GM12878 (cell line): Measurements from ENCODE around the gene DAPK2. TPM values are rescaled to one million over a fixed set of nuclear protein-coding genes. Genes with fewer than 3 reads are reported as not detected.

ENCODE experiments used
- BCLAF1 ChIP-seq: fragments of 450-650 bp; IDR thresholded peaks from 2 replicates; pipeline ENCODE4 v1.6.1; 2017; ENCODE audit warnings: antibody characterized with exemption, mild to moderate bottlenecking, moderate library complexity
- CEBPB ChIP-seq, 2 experiments: fragments of 150-350 bp in 1 of 2; IDR thresholded peaks; 2 replicates each; pipeline ENCODE4 v1.6.1; 2012 to 2014; ENCODE audit warnings: low read depth in 2 of 2, low read length in 2 of 2, borderline replicate concordance in 1 of 2, inconsistent platforms in 1 of 2
- CTCF ChIP-seq, 3 experiments: IDR thresholded peaks in 2 of 3; conservative IDR thresholded peaks in 1 of 3; 2 replicates each; pipeline ENCODE4 v1.5.1; 2011; ENCODE audit warnings: low read depth in 3 of 3, low read length in 3 of 3, mild to moderate bottlenecking in 3 of 3, control low read depth in 2 of 3, moderate library complexity in 2 of 3, inconsistent platforms in 1 of 3, mixed read lengths in 1 of 3; ENCODE audit not compliant: control insufficient read depth in 2 of 3, insufficient read depth in 1 of 3; ENCODE audit errors: extremely low read depth in 1 of 3
- ELK1 ChIP-seq: IDR thresholded peaks from 2 replicates; pipeline ENCODE4 v1.6.1; 2012; ENCODE audit warnings: low read depth, low read length, improper control_type of control experiment
- ESRRA ChIP-seq: IDR thresholded peaks from 2 replicates; pipeline ENCODE4 v1.6.1; 2012; ENCODE audit warnings: mild to moderate bottlenecking, low read length, improper control_type of control experiment
- IRF3 ChIP-seq: fragments of 450-650 bp; IDR thresholded peaks from 2 replicates; pipeline ENCODE4 v1.6.1; 2014; ENCODE audit warnings: mild to moderate bottlenecking
- KLF5 ChIP-seq: fragments of 450-650 bp; IDR thresholded peaks from 2 replicates; pipeline ENCODE4 v1.6.1; 2014; ENCODE audit warnings: mild to moderate bottlenecking; ENCODE audit not compliant: partially characterized antibody
- SRF ChIP-seq, 2 experiments: IDR thresholded peaks; 2 replicates each; pipeline ENCODE4 v1.6.1; 2011; ENCODE audit warnings: low read depth in 2 of 2, low read length in 2 of 2, mild to moderate bottlenecking in 1 of 2, moderate library complexity in 1 of 2
- ZBTB11 ChIP-seq: fragments of 450-650 bp; formaldehyde crosslinking; IDR thresholded peaks from 2 replicates; pipeline ENCODE4 v1.5.0; 2022; ENCODE audit warnings: mild to moderate bottlenecking, missing genetic modification characterization
- ZBTB33 ChIP-seq: fragments of 450-650 bp; IDR thresholded peaks from 2 replicates; pipeline ENCODE4 v1.6.1; 2017; ENCODE audit warnings: mild to moderate bottlenecking
- polyA plus RNA-seq, 11 experiments: library from polyadenylated mRNA; depleted of rRNA in 4 of 11; unstranded in 6 of 11; stranded (reverse) in 5 of 11; fragments of >200 nt; fragmentation: Nextera tagmentation in 4 of 11; fragmentation: Illumina TruSeq in 1 of 11; extraction: Ambion mirVana in 4 of 11; extraction: Trizol in 1 of 11; gene quantifications; 1 replicate in 1 of 11; 2 replicates in 10 of 11; pipeline versions ENCODE4 v1.2.1 to v1.2.3, GENCODE V29; 2011 to 2016; ENCODE audit warnings: inconsistent platforms in 2 of 11, missing spikeins in 2 of 11, low read depth in 1 of 11
- total RNA-seq, 4 experiments: library from RNA; depleted of rRNA in 3 of 4; stranded (reverse); fragments of >200 nt in 3 of 4; fragmentation: Illumina TruSeq in 1 of 4; extraction: Trizol in 1 of 4; gene quantifications; 2 replicates each; pipeline versions ENCODE4 v1.2.1 to v1.2.3, GENCODE V29; 2013 to 2021

The DAPK2 gene
- total and polyA plus RNA-seq, 10 of the 15 experiments (the other 5 are each of a cell fraction or from before 2014, with no cell fraction given) = 0.69 to 8.4 (median 4.1) TPM

- no peak for TF ChIP-seq BCLAF1
- no peak for TF ChIP-seq ZBTB33
- TF ChIP-seq CTCF (IDR thresholded peaks at IDR 0.05 in 2 of 3, conservative IDR thresholded peaks at IDR 0.05 in 1 of 3; ENCODE audit: control insufficient read depth in 2 of 3, extremely low read depth in 1 of 3, insufficient read depth in 1 of 3, low read depth in 3 of 3, low read length in 3 of 3) = no peak
- no peak for TF ChIP-seq ZBTB11 (CRISPR knock-in tag)
- no peak for TF ChIP-seq ELK1
- no peak for TF ChIP-seq SRF (IDR thresholded peaks at IDR 0.05; ENCODE audit: low read depth in 2 of 2, low read length in 2 of 2)
- no peak for TF ChIP-seq IRF3
- no peak for TF ChIP-seq ESRRA
- TF ChIP-seq KLF5 = no peak
- TF ChIP-seq CEBPB (IDR thresholded peaks at IDR 0.05; ENCODE audit: borderline replicate concordance in 1 of 2, low read depth in 2 of 2, low read length in 2 of 2) = no peak
- TF ChIP-seq, all 136 proteins: peak for 0
Measured at GRCh38 chr15:63943829-63944680, 102.2 kb downstream of the DAPK2 start (continued).
